ENCODE measurements around the gene TBC1D8. TPM values are rescaled to one million over a fixed set of nuclear protein-coding genes. Genes with fewer than 3 reads are reported as not detected.

Gene TBC1D8
- total and polyA plus RNA-seq, 9 of the 15 experiments (the other 6 are each of a cell fraction or from before 2014, with no cell fraction given) = 0.36 to 1.3 (median 0.82) TPM

DNA sequence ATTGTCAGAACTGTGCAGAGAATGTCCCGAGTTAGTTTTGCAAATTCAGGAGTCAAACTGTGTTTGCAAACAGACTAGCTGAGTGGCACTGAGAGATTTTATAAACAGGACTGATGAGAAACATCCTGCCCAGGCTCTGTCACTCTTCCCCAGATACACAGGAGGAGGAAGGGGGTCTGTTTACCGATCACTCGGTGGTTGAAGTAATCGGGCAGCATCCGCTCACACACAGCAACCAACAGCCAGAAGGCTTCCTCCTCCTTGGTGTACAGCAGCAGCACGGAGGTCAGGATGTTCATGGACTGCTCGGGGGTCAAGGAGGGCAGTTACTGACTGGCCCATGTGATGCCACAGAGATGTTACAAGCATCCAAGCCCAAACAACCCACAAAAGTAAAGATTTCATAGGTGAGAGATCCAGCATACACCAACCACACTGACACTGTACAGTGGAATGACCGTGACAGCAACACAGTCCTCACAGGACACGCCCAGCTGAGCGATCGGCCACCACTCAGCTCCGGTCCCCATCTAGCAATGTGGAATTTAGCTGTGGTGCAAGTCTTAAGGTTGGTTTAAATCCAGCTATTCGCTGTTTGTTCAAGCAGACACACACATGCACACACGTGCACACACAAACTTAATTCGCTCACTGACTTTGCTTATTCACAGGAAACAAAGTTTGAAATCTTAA is 119.0 kb downstream of the TBC1D8 start (continued):
- no peak for TF ChIP-seq MYBL2 (IDR thresholded peaks at IDR 0.05; ENCODE audit: low read depth)
- no peak for TF ChIP-seq MYBL2 (CRISPR knock-in tag; IDR thresholded peaks at IDR 0.05; ENCODE audit: borderline replicate concordance)
- TF ChIP-seq POLR3A (IDR thresholded peaks at IDR 0.05; ENCODE audit: borderline replicate concordance, extremely low read depth, insufficient read depth, insufficient read length) = no peak
- no peak for TF ChIP-seq JUNB (CRISPR knock-in tag; conservative IDR thresholded peaks at IDR 0.05)
- no peak for TF ChIP-seq HNRNPUL1 (IDR thresholded peaks at IDR 0.05; ENCODE audit: low read length)
- no peak for TF ChIP-seq CBX2 (IDR thresholded peaks at IDR 0.05; ENCODE audit: insufficient read depth, low read length, poor library complexity, severe bottlenecking)
- no peak for TF ChIP-seq PHF8 (IDR thresholded peaks at IDR 0.05; ENCODE audit: borderline replicate concordance, low read length)

DNA sequence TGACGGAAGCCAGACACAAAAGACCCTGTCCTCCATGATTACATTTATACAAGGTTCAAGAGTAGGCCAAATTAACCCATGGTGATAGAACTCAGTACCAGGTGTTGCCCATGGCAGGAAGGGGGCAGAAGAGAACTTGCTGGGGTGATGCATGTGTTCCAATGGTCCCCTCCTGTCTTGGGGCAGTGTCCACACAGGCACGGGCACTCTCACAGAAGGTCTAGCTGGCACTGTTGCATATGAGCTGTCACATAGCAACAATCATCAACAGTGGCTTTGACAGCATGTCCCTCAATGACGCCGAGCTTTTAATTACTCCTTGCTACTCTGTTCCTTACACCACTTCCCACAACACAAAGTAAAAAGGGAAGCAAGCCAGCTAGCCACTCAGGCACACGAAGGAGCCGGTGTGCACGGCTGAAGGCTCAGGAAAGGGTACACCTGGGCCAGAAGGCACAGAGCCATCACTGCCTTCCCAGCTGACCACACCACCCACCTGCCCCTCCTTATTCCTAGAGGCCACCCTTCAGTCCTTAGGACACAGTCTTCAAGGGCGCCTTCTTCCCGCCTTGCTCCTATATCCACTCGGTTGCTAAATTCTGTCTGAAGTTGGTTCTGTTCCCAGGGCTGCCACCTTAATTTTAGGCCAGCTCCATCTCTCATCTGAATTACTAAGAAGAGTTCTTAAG is 120.2 kb downstream of the TBC1D8 start:
- BruUV-seq (replicated peaks) = no TSS peak
- intact Hi-C loops (cut with micrococcal nuclease) (loop anchor here (10.0 kb wide), 1 partner anchor 374 kb away; no protein-coding TSS in a partner anchor), in situ Hi-C loops (cut with MboI) (loop anchor here (10.0 kb wide), 1 partner anchor 304 kb away; no protein-coding TSS in a partner anchor)
- no peaks in the 10 kb centered on the region for H3K79me2 ChIP-seq (ENCODE audit: control insufficient read depth, insufficient read depth, low read length)
- ChIA-PET POLR2A (interaction anchor here (0.6 to 2.3 kb wide), 6 partner anchors 9 to 415 kb away, joined by 3 to 8 read pairs (median 3); partner anchors contain the start of gene TBC1D8), CTCF (ENCODE audit: low intra/inter-chr PET ratio) (no interaction called here)
- H3K4me3 ChIP-seq = no peak overlapping the region
- H3K9me3 ChIP-seq (replicated peaks; ENCODE audit: control insufficient read depth, insufficient read depth, low read depth, low read length) = no peaks in the 10 kb centered on the region
- H3K27ac ChIP-seq (ENCODE audit: extremely low read depth, low read depth, low read length) = no peak overlapping the region
- no peak overlapping the region for H2AFZ ChIP-seq (ENCODE audit: low read depth, low read length)
- no peak overlapping the region for H3K4me2 ChIP-seq (ENCODE audit: insufficient read depth, low read length)
- H3K27me3 ChIP-seq (ENCODE audit: control insufficient read depth in 2 of 2, insufficient read depth in 2 of 2, low read length in 2 of 2) = peaks cover 9 to 47% of the 10 kb centered on the region in 2 experiments; a peak in 3 of 5 replicates
- no peaks in the 10 kb centered on the region; a peak in 2 of 5 replicates for H3K4me1 ChIP-seq (replicated peaks in 1 of 2; ENCODE audit: control insufficient read depth in 2 of 2, insufficient read depth in 2 of 2, low read length in 2 of 2)
- H3K36me3 ChIP-seq (ENCODE audit: control insufficient read depth, insufficient read depth, low read length) = no peaks in the 10 kb centered on the region
- ATAC-seq (no peak), FAIRE-seq (no peak), DNase-seq (ENCODE audit: extremely low read depth in 1 of 4, low spot score in 3 of 4) (no peak)
- no peaks in the 10 kb centered on the region for H3K9me1 ChIP-seq (ENCODE audit: control insufficient read depth, insufficient read depth, low read length)
- 5% methylated on average over 10 of the region's 10 CpGs for WGBS (ENCODE audit: insufficient coverage, low coverage, missing lambda C conversion rate)
- H3K9ac ChIP-seq (ENCODE audit: insufficient read depth in 1 of 2, low read depth in 2 of 2, low read length in 2 of 2) = no peak overlapping the region
- H4K20me1 ChIP-seq (replicated peaks; ENCODE audit: control insufficient read depth, insufficient read depth, low read length) = no peaks in the 10 kb centered on the region
- TF ChIP-seq TBL1XR1 (IDR thresholded peaks at IDR 0.05; ENCODE audit: low read length in 2 of 2) (no peak), CHCHD3 (CRISPR knock-in tag; IDR thresholded peaks at IDR 0.05) (no peak), NFE2 (IDR thresholded peaks at IDR 0.05; ENCODE audit: low read depth) (no peak), GABPB2 (CRISPR knock-in tag; conservative IDR thresholded peaks at IDR 0.05) (no peak), ZNF79 (CRISPR knock-in tag; IDR thresholded peaks at IDR 0.05; ENCODE audit: low read depth) (no peak), CREB3L1 (IDR thresholded peaks at IDR 0.05; ENCODE audit: borderline replicate concordance, low read depth) (no peak), ARHGAP35 (IDR thresholded peaks at IDR 0.05; ENCODE audit: partially characterized antibody) (no peak), OTX1 (CRISPR knock-in tag; IDR thresholded peaks at IDR 0.05) (no peak), NFRKB (IDR thresholded peaks at IDR 0.05; ENCODE audit: low read depth) (no peak)
- TF ChIP-seq, protein P1, sequence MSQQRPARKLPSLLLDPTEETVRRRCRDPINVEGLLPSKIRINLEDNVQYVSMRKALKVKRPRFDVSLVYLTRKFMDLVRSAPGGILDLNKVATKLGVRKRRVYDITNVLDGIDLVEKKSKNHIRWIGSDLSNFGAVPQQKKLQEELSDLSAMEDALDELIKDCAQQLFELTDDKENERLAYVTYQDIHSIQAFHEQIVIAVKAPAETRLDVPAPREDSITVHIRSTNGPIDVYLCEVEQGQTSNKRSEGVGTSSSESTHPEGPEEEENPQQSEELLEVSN (IDR thresholded peaks at IDR 0.05; ENCODE audit: borderline replicate concordance in 1 of 2, extremely low read depth in 1 of 2, insufficient read depth in 1 of 2, insufficient read length in 1 of 2, low read depth in 1 of 2, low read length in 1 of 2, poor library complexity in 1 of 2, severe bottlenecking in 1 of 2) = no peak

Measured in K562 (cell line).